MM.1S (cell line): ENCODE data around the gene CROT.

Experiments used
- DNase-seq: peaks from one replicate; pipeline ENCODE4 v3.0.0-alpha.2; 2015
- H2AFZ ChIP-seq: fragments of 300-600 bp; sonication (generic); 2 replicates; pipeline ENCODE4 v1.6.0; 2016; ENCODE audit warnings: antibody characterized with exemption, low read length
- H3F3A ChIP-seq: fragments of 300-600 bp; sonication (generic); 2 replicates; pipeline ENCODE4 v1.6.1; 2016; ENCODE audit warnings: mild to moderate bottlenecking, antibody characterized with exemption, low read length, moderate library complexity, mixed read lengths; ENCODE audit not compliant: insufficient read depth
- H3K27ac ChIP-seq: fragments of 300-600 bp; sonication (generic); 2 replicates; pipeline ENCODE4 v1.5.1; 2016; ENCODE audit warnings: mild to moderate bottlenecking, low read length
- H3K27me3 ChIP-seq: fragments of 300-600 bp; sonication (generic); replicated peaks from 2 replicates; pipeline ENCODE4 v1.6.0; 2016; ENCODE audit warnings: low read length; ENCODE audit not compliant: insufficient read depth
- H3K36me3 ChIP-seq: fragments of 300-600 bp; sonication (generic); replicated peaks from 2 replicates; pipeline ENCODE4 v1.6.1; 2016; ENCODE audit warnings: mild to moderate bottlenecking, low read length, mixed read lengths; ENCODE audit not compliant: insufficient read depth
- H3K4me1 ChIP-seq: fragments of 300-600 bp; sonication (generic); 2 replicates; pipeline ENCODE4 v1.6.1; 2016; ENCODE audit warnings: low read length, mixed read lengths
- H3K4me2 ChIP-seq: fragments of 300-600 bp; sonication (generic); 2 replicates; pipeline ENCODE4 v1.6.0; 2016; ENCODE audit warnings: low read depth, low read length
- H3K4me3 ChIP-seq: fragments of 300-600 bp; sonication (generic); 2 replicates; pipeline ENCODE4 v1.5.1; 2016; ENCODE audit warnings: low read length, mixed read lengths
- H3K79me2 ChIP-seq: fragments of 300-600 bp; sonication (generic); 2 replicates; pipeline ENCODE4 v1.6.1; 2016; ENCODE audit warnings: mixed run types, low read length, mixed read lengths
- H3K9ac ChIP-seq: fragments of 300-600 bp; sonication (generic); 2 replicates; pipeline ENCODE4 v1.6.1; 2016; ENCODE audit warnings: low read length, mixed read lengths
- H3K9me2 ChIP-seq: fragments of 300-600 bp; sonication (generic); replicated peaks from 2 replicates; pipeline ENCODE4 v1.6.1; 2016; ENCODE audit warnings: mild to moderate bottlenecking, low read length, mixed read lengths; ENCODE audit not compliant: insufficient read depth
- H3K9me3 ChIP-seq: fragments of 300-600 bp; sonication (generic); replicated peaks from 2 replicates; pipeline ENCODE4 v1.6.1; 2016; ENCODE audit warnings: mild to moderate bottlenecking, low read length, mixed read lengths; ENCODE audit not compliant: insufficient read depth
- H4K20me1 ChIP-seq: fragments of 300-600 bp; sonication (generic); 2 replicates; pipeline ENCODE4 v1.6.1; 2016; ENCODE audit warnings: mild to moderate bottlenecking, low read length, moderate library complexity, mixed read lengths; ENCODE audit not compliant: insufficient read depth
- CTCF ChIP-seq: fragments of 300-600 bp; sonication (generic); IDR thresholded peaks from 2 replicates; pipeline ENCODE4 v1.5.1; 2016; ENCODE audit warnings: antibody characterized with exemption, low read length, mixed read lengths
- EZH2 ChIP-seq: fragments of 300-600 bp; sonication (generic); optimal IDR thresholded peaks from 2 replicates; pipeline ENCODE3; 2017; ENCODE audit warnings: low read depth, mild to moderate bottlenecking, antibody characterized with exemption, low read length, mixed read lengths
- EZH2phosphoT487 ChIP-seq: fragments of 300-600 bp; sonication (generic); IDR thresholded peaks from 2 replicates; pipeline ENCODE4 v1.6.1; 2018; ENCODE audit warnings: antibody characterized with exemption, low read length

CROT gene

GRCh38 chr7:87414794-87415188 is 69.3 kb downstream of the CROT start:
- H3K27ac ChIP-seq: no peak overlapping the region

GRCh38 chr7:87416682-87417587 is 71.5 kb downstream of the CROT start:
- DNase-seq: peak; percentile 72
- no peaks in the 10 kb centered on the region for H3K9me2 ChIP-seq
- no peak overlapping the region for H3K27ac ChIP-seq
- no peak overlapping the region for H3K4me2 ChIP-seq
- no peaks in the 10 kb centered on the region for H3K9me3 ChIP-seq
- H3K27me3 ChIP-seq: no peaks in the 10 kb centered on the region
- TF ChIP-seq EZH2phosphoT487 (no peak), CTCF (peak; percentile 68)
- no peaks in the 10 kb centered on the region for H3K79me2 ChIP-seq
- H4K20me1 ChIP-seq: no peaks in the 10 kb centered on the region
- H3K36me3 ChIP-seq: no peaks in the 10 kb centered on the region
- no peak overlapping the region for H2AFZ ChIP-seq
- no peaks in the 10 kb centered on the region for H3F3A ChIP-seq
- H3K4me1 ChIP-seq: no peaks in the 10 kb centered on the region
- no peak overlapping the region for H3K9ac ChIP-seq
- no peak overlapping the region for H3K4me3 ChIP-seq

More at GRCh38 chr7:87414794-87415188, 69.3 kb downstream of the CROT start:
- Histone ChIP-seq H3K9me2 (no peaks in the 10 kb centered on the region), H3K79me2 (no peaks in the 10 kb centered on the region), H3K9me3 (no peaks in the 10 kb centered on the region), H3K36me3 (no peaks in the 10 kb centered on the region), H3K9ac (no peak overlapping the region), H2AFZ (no peak overlapping the region), H3K4me3 (no peak overlapping the region), H3K27me3 (no peaks in the 10 kb centered on the region), H3K4me1 (no peaks in the 10 kb centered on the region), H4K20me1 (no peaks in the 10 kb centered on the region), H3K4me2 (no peak overlapping the region), H3F3A (no peaks in the 10 kb centered on the region)
- no peak for TF ChIP-seq EZH2
- TF ChIP-seq EZH2phosphoT487: no peak
- TF ChIP-seq CTCF: no peak
- no peak for DNase-seq

GRCh38 chr7:87420173-87420572 is 74.7 kb downstream of the CROT start:
- Histone ChIP-seq H3K4me2 (no peak overlapping the region), H3K79me2 (no peaks in the 10 kb centered on the region), H3F3A (no peaks in the 10 kb centered on the region), H3K4me3 (no peak overlapping the region), H3K9me3 (no peaks in the 10 kb centered on the region), H3K4me1 (no peaks in the 10 kb centered on the region), H3K9me2 (no peaks in the 10 kb centered on the region), H3K27ac (no peak overlapping the region), H4K20me1 (no peaks in the 10 kb centered on the region), H3K27me3 (no peaks in the 10 kb centered on the region), H3K9ac (no peak overlapping the region), H3K36me3 (no peaks in the 10 kb centered on the region), H2AFZ (no peak overlapping the region)
- TF ChIP-seq CTCF (no peak), EZH2 (no peak), EZH2phosphoT487 (no peak)
- DNase-seq: no peak
